Stimulated activated CD4-positive, alpha-beta T cell treated with anti-CD3 and anti-CD28 coated beads, TNF-alpha, amount 100 ng/mL, for 4 hours (primary cell): Measurements from ENCODE around the gene SRRT.
A peak's percentile ranks its signal among the peaks of the same experiment; 100 is the strongest.

ENCODE experiments used
- DNase-seq, 3 experiments: peaks; one replicate each; pipeline ENCODE4 v3.0.0-alpha.2; 2020; ENCODE audit warnings: low read depth in 3 of 3

Gene SRRT, protein sequence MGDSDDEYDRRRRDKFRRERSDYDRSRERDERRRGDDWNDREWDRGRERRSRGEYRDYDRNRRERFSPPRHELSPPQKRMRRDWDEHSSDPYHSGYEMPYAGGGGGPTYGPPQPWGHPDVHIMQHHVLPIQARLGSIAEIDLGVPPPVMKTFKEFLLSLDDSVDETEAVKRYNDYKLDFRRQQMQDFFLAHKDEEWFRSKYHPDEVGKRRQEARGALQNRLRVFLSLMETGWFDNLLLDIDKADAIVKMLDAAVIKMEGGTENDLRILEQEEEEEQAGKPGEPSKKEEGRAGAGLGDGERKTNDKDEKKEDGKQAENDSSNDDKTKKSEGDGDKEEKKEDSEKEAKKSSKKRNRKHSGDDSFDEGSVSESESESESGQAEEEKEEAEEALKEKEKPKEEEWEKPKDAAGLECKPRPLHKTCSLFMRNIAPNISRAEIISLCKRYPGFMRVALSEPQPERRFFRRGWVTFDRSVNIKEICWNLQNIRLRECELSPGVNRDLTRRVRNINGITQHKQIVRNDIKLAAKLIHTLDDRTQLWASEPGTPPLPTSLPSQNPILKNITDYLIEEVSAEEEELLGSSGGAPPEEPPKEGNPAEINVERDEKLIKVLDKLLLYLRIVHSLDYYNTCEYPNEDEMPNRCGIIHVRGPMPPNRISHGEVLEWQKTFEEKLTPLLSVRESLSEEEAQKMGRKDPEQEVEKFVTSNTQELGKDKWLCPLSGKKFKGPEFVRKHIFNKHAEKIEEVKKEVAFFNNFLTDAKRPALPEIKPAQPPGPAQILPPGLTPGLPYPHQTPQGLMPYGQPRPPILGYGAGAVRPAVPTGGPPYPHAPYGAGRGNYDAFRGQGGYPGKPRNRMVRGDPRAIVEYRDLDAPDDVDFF

DNA sequence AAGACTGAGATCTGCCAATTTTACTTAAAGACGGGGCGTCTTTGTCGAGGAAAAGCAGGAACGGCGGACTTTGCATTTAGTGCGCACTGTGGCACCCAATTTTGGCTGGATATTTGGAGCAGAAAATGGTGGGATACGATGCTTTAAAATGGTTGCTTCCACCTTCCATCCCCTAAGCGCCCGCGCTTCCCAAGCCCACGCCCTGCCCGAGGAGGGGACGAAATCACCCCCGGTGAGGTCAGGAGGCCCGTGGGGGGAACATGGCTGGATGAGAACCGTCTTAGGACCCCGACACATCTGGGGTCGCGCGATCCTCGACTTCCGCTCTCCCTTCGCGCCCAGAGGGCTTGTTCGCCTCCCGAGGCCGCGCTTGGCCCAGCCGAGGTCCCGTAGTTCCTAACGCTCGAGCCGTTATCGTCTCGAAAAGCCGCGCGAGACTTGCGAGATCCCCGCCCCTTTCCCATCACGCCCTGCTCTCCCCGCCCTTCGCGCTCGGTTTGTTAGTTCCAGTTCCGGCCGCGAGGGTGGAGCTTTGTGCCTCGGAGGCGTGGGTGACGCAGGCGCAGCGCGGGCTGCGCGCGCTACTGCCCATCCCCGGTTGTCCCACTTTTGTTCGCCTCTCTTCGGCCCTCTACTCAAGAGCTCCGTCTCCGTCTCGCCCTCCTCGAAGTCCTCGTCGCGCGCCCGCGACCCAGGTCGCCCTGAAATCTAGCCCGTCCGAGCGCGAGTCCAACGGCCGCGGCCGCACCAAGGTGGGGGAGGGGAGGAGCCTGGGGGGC, at the start of gene SRRT:
TSS of gene SRRT (plus strand) at position 527 of the 779 bp plus-strand sequence. CDS start 488 bp downstream, outside the sequence.
- DNase-seq: peak; percentile 97 to 98 (median 98)

DNA sequence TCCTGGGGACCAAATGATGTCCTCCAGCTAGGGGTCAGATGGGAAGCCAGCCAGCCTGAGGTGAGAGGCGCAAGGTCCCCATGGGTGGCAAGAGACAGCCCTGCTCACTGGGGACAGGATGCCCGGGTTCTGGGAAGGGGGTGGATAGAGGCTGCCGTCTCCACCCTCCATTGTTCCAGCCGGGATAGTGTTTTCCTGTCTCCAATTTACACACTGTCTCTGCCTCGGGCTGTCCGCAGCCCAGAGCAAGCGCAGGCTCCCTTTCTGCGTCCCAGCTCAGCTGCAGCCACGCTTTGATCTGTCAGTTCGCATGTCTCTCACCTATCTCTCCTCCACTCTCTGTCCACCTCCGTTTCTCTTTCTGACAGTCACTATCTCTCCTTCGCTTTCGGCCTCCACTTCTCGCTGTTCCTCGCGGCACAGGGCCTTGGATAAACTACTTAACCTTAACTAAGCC, 49.7 kb upstream of the SRRT start:
- DNase-seq: no peak

DNA sequence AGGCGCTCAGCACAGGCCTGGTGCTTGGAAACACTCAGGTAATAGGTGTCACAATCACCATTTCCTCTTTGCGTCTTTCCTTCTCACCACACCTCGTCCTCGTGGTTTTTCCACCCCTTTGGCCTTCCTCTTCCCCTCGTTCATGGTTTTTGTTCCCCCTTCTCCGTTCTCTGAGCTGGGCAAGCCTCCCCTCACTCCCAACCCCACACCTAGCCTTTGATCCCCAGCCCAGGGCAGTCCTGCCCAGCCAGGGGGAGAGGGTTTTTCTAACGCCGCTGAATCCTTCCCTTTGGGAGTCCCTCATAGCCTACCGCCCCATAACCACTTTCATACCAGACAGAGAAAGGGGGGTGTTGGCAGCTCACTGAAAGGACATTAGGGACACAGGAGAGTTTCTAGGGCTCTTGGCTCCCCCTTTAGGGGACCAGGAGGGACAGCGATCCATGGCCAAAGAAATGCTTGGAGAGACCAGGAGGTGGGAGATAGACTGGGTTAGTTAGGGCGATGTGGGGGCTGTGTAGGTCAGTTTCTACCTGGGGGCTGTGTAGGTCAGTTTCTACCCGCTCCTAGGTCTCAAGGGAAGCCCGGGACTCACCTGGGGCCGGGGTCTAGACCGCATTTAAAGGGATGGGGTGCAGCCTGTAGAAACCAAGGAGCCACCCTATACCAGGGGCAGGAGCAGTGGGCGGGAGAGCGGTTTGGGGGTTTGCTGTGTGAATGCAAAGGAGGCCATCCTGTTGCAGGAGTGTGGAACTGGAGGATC, 49.0 kb upstream of the SRRT start:
- no peak for DNase-seq

DNA sequence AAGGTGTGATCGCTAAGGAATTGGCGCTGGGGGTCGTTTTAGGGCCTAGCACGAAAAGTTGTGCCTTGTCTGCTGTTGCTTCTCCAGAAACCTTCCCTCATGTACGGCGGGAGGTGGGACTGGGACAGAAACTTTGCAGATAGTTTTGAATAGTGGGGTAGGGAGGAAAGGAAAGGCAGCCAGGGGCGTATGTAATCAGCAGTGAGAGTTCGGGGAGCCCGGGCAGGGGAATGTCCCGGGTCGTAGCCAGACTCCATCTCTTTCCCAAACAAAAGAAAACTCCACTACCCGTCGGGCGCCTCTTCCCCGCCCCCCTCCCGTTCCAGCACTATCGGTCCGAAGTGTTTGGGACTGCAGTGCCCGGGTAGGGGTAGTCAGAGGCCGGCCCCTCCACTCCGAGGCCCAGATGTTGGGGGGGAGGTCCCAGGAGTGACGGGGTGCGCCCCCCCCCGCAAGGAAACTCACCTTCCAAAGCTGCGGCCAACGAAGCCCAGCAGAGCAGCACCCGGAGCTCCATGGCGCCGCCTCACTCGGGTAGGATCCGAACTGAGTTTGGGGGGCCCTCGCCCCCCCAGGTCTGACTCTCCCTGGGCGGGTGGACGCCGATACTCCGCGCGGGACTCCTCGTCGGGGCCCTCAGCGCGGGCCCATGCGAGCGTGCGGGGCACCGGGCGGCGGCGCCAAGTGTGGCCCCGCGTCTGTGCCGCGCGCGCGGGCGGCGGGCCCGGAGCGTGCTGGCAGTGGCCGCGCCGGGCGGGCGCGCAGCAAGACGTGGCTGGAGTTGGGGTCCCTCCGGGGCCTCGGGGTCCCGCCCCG, 48.2 kb upstream of the SRRT start:
- no peak for DNase-seq

DNA sequence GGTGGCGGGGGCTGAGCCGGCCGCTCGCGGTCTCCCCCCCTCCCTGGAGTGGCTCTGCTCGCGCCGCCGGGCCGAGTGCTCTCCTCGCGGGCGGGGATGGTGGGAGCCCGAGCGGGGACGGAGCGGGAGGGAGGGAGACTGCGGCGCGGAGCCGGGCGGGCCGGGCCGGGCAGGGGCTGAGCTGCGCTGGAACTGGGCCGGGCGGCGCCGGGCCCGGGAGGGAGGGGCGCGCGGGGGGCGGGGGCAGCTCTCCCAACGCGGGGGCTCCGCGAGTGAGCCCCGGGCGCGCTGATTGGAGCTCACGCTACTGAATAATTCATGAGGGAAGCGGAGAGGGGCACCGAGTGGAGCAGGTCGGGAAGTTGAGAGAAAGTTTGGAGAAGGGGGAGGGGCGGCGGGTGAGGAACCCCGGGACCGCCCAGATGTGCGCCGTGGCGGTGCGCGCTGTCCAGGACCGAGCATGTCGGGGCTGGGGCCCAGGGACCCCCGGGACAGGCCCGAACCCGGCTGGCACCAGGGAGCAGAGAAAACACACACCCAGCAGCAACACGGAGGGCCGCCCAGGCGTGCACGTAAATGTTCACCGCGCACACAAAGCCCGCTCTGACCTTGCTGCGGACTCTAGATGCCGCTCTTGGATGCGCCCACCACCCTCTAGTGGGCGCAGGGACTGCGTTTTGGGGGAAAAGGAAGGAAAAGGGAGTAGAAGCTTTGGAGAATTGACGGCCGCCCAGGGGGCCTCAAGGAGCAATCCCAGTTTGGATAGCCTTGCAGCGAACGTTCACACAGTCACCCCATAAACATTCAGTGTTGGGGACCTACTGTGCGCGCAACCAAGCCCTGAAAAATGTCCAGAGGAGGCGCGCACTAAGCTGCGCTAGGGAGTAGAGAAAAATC, 47.3 kb upstream of the SRRT start, which contains the start of gene EPHB4:
TSS of gene EPHB4 (minus strand) at position 194 of the 897 bp plus-strand sequence. CDS start 493 bp downstream, outside the sequence.
- DNase-seq: no peak

DNA sequence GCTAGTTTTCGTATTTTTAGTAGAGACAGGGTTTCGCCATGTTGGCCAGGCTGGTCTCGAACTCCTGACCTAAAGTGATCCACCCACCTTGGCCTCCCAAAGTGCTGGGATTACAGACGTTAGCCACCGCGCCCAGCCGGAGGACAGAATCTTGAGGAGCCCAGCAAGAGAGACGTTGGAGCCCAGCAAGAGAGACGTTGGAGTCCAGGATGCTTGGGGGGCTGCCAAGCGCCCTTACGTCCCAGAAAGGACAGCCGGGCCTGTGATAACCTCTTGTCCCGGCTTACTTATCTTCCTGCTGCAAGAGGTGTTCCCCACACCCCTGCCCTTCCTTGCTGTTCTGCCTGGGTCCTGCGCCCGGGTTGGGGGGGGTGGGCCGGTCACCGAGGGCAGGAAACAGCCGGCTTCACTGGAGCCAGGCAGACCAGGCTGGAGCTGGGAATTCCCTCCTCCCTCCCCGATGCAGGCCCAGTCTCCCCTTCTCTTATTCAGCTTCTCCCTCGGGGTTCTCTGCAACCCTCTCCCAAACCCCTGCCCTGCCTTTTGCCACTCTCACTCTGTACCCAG, 45.7 kb upstream of the SRRT start:
- DNase-seq: no peak

DNA sequence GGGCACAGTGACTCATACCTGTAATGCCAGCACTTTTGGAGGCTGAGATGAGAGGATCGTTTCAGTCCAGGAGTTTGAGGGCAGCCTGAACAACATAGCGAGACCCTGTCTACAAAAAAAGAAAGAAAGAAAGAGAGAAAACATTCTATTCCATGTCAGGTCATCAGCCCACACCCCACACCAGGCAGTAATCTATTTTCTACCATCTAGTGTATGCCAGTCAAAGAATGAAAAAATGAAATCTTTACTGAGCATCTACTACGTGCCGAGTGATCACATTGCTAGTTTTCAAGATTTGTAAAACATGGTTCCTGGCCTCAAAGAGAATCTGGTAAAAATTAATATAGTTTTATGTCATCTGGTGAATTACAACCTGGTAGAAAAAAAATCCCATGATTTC, 44.5 kb upstream of the SRRT start:
- DNase-seq: no peak

DNA sequence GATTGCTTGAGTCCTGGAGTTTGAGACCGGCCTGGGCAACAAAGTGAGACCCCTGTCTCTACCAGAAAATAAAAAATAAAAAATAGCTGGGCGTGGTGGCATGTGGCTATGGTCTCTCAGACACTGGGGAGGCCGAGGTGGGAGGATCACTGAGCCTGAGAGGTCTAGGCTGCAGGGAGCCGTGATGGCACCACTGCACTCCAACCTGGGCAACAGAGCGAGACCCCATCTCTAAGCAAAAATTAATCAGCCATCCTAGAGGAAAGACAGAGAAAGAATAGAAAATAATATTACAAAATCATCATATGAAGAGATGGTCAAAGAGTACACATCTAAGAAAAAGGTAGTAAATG, 42.6 kb upstream of the SRRT start:
- DNase-seq: no peak

DNA sequence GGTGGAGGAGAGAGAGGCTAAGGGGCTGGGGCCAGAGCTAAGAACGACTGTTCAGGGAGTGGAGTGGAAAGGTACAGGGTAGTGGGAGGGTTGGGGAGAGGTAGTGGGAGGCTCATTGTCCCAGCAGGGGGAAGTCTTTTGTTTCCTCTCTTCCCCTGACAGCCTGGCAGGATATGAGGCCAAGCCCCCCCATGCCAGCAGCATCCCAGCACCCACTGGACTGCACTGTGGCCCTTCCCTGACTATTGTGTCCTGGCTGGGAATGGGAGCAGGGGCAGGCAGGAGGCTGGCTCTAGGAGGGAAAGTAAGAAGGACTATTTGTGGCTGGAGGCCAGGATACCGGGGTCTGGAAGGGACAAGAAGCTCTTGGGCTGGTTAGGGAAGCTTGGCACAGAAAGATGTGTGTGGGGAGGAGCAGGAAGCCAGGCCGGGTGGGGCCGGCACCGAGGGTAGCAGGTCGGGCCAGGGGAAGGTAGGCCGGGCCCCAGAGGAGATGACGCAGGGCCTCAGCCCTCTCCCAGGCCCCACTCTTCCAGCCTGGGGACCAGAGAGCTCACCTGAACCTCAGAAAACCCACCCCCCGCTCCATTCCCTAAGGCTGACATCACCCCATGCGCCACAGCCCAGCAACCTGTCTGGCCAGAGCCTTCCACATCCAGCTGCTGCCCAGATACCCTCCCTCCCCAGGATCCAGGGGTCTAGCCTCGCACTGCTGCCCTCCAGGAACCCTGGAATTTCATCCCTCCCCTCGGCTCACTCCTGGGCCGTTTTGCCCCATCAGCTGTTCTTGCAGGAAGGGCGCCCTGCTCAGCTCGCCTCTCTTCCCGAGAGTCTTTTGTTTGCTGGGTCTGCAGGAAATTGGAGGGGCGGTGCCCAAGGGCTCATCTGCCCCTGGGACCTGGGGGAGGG, 38.7 kb upstream of the SRRT start:
- DNase-seq: no peak

DNA sequence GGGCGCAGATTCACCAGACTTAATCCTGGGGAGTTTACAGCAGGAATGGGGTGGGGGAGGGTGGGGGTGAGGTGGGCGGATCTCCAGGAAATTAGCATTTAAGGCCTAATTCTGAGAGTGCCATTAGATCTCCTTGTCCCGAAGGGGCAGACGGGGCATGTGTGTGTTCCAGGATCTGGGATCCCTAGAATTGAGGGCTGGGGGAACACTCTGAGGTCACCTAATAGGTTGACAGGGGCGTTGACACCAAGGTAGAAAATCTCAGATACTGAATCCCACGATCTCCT, 38.1 kb upstream of the SRRT start:
- no peak for DNase-seq

DNA sequence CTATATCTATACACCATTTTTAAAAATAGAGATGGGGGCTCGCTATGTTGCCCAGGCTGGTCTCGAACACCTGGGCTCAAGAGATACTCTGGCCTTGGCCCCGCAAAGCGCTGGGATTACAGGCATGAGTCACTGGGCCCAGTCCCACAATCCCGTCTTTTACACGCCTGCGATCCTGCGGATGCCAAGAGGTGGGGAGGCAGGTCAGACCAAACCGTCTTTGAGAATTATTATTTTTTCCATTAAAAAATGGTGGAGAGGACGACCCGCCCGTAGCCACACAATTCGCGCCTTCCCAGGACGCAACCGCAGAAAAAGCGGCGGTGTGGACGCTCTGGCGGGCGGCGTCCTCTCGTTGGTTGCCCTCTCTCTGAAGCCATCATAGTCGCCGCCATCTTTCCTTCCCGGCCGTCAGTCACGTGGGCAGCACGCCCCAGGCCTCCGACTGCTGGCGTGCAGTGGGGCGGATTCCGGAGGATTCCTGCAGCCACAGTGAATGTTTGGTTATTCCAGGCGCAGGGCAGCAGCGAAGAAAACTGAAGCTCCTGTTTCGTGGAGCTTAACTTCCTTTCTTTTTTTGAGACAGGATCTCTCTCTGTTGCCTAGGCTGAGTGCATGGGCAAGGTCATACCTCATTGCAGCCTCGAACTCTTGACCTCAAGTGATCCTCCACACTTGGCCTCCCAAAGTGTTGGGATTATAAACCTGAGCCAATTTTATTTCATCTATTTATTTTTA, 37.6 kb upstream of the SRRT start:
- DNase-seq: peak; percentile 61 to 71 (median 64)

DNA sequence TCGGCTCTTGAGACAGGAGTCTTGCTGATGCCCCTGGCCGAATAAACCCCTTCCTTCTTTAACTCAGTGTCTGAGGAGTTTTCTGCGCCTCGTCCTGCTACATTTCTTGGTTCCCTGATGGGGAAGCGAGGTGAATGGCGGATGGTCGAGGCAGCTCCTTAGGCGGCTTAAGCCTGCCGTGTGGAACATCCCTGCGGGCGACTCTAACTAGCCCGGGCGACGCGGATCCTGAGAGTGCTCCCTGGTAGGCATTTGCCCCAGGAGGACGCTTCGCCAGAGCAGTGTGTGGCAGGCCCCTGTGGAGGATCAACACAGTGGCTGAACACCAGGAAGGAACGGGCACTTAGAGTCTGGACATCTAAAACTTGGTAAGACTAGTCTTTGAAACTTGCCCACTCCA, 35.5 kb upstream of the SRRT start:
- no peak for DNase-seq

DNA sequence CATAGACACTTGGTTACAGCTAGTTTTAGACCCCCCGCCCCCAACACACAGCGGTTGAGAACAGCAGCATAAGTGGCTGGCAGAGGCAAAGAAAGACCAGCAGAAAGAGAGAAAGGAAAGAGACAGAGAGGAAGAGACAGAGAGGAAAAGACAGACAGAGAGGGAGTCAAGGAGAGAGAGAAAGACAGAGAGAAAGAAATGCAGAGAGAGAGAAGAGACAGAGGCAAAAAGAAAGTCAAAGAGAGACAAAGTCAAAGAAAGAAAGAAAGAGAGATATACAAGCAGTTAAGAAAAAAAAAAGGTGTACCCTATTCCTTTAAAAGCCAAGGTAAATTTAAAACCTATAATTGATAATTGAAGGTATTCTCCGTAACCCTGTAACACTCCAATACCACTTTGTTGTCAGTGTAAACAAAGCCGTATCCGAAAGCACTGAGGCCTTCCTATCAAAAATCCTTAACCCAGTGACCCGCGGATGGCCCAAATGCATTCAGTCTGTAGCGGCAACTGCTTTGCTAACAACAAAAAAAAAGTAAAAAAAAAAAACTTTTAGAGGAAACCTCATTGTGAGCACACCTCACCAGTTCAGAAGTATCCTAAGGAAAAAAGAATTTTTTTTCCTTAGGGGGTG, 34.3 kb upstream of the SRRT start:
- DNase-seq: no peak

DNA sequence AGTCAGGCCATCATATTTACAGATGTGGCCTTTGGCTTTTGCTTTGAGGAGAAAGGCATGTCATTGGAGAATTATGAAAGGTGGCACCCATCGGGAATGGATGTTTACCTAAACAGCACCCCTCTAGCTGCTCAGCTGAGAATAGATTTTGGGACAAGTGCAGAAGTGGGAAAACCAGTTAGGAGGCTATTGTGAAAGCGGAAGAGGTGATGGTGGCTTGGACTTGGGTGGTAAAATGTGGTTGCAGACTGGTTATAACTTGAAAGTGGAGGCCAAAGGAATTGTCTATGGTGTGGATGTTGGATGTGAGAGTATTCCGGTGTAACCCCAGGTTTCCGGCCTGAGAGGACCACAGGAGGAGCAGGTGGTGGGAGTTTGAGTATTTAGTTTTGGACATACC, 27.5 kb upstream of the SRRT start:
- no peak for DNase-seq

DNA sequence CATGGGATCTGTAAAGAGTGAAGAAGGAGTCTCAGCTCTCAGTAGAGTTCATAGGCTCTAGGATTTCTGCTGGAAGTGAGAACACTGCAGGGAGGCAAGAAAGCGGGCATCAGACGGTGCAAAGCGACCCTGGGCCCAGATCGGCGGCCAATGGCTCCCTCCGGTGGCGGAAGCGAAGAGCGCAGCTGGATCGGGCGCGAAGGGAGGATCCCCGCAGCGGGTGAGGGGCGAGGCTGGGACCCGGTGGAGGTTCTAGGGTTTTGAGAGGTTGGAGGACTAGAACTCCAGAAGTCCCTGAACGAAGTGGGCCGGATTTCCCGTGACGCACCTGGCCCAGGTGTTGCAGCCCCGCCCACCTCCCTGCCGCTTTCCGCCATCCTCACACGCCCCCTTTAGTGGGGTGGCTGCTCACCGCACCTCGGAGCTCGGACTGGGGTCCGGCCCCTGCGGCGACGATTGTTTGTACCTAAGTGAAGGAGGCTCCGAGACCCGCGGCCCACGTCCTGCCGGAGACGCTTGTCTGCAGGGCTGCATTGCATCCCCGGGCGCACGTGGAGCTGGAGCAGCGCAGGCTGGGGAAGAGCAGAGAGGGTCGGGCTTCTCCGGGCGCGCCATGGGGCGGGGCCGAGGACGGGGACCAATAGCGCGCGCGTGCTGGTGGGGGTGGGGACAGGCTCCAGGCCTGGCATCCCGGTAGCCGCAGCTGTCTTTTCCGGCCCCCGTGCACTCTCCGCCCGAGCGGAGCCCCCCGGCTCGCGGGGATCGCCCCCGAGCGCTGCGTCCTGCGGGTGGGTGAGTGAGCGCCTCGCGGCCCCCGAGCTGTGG, 22.6 kb upstream of the SRRT start, which contains the start of gene SLC12A9:
TSS of gene SLC12A9 (plus strand) at position 666 of the 825 bp plus-strand sequence. CDS start 1,485 bp downstream, outside the sequence.
- DNase-seq: peak; percentile 70 to 78 (median 75)
